NCI-H748 (cell line): ENCODE results near the gene ARTN.

Experiments used
- DNase-seq: peaks from one replicate; lab custom pipeline; 2025; ENCODE audit not compliant: unreplicated experiment; lab: John Stamatoyannopoulos, UW

The ARTN gene

DNA sequence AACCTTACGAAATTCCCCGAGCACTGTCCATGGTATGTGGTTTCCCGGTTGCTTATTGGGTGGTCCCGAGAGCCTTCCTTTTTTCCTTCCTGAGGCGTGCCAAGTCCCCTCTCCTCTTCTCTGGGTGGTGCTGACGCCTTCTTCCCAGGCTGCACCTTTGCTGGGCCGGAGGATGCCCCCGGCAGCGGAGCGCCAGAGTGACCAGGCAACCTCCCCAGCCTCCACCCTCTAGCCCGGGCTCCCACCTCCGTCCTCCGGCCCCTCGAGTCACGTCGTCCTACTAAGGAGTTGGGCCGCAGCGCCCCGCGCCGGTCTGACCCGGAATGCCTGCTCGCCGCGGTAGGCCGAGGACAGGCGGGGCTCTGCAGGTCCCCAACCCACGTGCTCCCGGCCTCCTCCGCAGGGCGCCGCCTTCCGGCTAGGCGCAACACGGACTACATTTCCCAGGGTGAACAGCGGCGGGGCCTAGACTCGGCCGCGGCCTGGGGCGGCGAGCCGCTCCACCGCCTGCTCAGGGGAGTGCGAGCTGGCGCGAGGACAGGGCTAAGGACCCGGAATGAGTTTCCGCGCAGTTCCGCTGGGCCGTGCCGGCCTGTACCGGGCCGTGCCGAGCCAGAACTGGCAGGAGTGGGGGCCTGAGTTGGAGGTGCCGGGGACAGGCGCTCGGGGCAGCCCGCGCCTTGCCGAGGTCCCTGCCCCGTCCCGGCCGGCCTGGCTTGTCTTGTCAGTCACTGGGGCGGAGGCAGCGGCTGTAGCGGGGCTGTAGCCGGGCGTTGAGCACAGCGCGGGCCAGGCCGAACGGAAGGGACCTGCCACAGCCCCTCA is 12.8 kb downstream of the ARTN start, which contains the start of gene IPO13:
TSS of gene IPO13 (plus strand) at position 715 of the 825 bp plus-strand sequence. CDS start 651 bp downstream, outside the sequence.
- peak; percentile 99 for DNase-seq

DNA sequence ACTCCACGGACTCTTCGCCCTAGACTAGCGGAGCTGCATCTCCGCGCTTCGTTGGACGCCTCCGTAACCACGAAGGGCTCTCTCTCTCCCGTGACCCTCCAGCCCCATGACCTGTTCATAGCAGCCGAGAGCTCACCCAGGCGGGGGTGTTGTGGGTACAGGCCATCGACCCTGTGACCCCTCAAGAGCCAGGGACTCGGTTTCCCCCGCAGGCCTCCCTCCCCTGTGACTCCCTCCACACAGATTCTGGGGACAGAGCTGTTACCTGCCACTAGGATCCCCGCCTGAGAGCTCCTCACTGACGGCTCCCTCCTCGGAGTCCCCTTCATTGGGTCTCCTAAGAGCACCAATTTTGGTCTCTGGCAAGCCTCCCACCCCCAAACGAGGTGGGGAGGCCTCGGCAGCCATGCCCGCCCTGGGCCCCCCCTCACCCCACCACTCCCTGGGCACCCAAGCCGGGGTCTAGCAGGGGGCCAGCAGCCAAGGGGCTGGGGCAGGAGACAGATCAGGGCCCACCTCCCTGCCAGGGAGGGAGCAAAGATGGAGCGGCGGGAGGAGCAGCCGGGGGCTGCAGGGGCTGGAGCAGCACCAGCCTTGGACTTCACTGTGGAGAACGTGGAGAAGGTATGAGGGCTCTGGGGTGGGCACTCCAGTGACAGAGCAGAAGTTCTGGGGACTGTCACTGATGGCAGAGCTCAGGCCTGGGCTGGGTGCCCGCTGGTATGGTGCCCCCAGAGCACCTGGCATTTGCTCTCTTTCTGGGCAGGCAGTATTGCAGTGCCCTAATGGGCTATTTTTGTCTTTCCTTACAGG is 13.7 kb downstream of the ARTN start:
- DNase-seq, result peak; percentile 62

DNA sequence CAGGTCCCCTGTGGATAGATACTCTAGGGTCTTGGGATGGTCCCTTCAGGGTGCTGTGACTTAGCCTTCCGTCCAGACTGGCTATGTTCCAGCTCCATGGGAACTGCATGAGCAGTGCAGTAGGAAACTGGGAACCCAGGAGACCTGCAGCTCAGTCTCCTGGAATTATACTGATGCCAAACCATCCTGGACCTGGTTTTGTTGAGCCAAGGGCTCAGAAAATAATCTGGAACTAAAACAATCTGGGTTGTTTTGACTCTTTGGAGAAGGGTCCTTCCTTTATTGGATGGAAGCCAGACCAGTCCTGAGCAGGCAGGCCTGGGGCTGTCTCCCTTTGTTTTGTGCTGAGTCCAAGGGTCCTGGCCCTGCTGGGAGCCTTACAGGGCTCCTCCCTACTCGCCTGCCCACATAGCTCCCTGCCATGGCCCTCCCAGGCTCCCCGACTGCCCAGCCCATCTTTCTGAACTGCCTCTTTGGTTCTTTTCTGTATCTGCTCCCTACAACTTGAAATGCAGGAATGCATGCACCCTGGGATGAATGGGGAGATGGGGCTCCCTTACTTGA is 14.4 kb downstream of the ARTN start:
- no peak for DNase-seq

DNA sequence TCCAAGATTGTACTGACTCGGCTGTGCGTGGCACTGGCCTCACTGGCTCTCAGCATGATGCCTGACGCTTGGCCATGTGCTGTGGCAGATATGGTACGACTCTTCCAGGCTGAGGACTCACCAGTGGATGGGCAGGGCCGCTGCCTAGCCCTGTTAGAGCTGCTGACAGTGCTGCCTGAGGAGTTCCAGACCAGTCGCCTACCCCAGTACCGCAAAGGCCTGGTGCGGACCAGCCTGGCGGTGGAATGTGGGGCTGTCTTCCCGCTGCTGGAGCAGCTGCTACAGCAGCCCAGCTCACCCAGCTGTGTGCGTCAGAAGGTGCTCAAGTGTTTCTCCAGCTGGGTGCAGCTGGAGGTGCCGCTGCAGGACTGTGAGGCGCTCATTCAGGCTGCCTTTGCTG is 16.1 kb downstream of the ARTN start:
- no peak for DNase-seq

DNA sequence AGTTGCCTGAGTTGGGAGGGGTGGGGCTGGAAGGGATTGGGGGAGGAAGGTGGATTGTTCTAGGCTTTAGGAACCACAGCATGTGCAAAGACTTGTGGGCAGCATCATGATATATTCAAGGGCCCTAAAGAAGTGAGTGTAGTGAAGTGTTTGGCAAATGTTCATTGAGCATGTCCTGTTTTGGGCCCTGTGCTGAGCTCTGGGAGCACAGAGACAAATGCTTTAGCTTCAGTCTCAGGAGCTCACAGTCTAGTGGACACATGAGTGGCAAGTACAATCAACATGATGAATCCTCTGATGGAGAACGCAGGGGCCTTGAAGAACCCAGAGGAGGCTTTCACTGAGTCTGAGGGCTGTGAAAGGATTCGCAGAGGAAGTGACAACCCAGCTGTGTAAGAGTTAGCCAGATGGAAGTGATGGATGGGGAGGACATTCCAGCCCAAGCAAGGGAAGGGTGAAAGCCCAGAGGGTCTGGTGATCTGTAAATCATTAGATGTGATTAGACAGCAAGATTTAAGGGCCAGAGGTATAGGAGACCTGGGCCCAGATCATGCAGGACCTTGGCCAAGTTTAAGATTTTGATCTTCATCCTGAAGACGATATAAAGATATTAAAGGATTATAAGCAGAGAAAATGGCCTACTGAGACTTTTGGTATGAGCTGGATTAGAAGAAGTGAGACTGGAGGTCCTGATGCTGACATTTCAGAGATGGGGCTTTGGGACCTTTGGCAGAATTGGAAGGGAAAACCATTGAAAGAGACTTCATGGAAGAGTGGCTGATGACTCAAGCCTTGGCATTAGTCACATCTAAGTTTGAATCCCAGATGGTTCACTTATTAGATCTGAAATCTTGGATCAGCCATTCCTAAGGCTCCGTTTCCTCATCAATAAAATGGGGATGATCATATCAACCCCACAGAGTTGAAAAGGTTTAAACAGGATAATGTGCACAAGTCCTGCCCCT is 17.7 kb downstream of the ARTN start:
- no peak for DNase-seq

DNA sequence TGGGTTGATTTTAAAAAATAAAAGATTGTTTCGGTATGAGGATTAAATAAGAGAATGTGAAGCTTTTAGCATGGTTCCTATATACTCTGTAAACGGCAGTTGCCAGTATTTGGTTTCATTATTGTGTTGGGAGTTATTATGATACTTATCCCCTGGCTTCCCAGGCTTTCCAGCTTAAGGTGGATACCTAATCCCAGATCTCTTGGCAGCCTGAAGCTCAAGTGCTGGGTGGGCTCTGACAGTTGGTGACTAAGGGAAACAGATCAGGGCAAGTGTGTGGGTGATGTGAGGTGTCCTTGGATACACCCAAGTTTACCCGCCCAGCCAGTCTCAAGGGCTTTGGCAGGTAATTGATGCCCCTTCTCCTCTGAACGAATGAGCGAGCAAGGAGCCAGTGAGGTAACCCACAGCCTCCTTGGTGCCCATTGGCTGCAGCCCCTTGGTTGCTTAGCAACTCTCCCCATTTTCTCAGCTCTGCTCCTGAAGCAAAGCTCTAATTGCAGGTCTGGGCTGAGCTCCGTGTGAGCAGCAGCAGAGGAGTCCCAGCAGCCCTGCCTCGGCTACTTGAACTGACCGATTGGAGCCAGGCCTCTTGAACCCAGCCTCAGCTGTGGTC is 19.2 kb downstream of the ARTN start:
- DNase-seq, result peak; percentile 95

DNA sequence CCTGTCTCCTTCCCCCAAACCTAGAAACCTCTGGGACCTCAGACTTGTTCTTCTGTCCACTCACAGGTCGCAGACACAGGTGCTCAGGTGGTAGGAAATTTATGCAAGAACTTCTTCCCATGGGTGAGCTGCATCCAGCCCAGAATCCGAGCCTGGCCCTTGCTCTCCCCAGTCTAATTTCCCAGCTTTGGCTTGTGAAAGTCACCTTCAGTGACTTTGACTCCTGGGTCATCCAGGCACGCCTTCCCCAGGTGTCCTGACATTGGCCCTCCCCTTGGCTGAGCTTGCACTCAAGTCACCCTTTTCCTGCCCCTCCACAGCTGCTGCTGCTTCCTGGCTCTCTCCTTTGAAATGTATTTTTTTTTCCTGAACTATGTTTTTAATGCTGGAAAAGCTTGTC is 19.8 kb downstream of the ARTN start:
- DNase-seq, result no peak

DNA sequence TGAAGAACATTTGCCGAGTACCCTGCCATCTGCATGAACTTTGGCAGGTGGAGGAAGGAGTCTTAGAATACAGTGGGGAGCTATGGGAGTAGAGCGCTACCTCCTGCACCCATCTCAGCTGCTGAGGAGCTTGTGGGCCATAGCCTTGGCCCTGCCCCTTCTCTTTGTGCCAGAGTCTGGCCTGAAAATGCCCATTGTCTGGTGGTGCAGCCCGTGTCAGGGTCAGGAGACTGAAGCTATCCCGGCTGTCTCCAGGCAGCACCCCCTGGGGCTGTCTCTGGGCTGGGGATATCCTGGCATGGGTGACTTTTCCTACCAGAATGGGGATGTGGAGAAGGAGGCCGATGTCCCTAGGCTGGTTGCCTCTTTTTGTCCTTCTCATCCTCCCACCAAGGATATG is 20.4 kb downstream of the ARTN start:
- DNase-seq, result no peak

DNA sequence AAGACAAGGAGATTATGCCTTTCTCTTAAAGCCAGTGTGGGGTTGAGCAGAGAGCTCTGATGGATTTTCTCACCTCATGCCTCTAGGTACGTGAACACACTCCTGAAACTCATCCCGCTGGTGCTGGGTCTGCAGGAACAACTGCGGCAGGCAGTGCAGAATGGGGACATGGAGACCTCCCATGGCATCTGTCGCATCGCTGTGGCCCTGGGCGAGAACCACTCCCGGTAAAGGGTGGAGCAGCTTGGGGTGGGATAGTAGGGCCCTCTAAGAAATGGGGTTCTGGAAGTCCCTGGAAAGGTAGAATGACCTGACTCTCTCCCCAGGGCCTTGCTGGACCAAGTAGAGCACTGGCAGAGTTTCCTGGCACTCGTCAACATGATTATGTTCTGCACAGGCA is 22.6 kb downstream of the ARTN start:
- DNase-seq, result no peak

DNA sequence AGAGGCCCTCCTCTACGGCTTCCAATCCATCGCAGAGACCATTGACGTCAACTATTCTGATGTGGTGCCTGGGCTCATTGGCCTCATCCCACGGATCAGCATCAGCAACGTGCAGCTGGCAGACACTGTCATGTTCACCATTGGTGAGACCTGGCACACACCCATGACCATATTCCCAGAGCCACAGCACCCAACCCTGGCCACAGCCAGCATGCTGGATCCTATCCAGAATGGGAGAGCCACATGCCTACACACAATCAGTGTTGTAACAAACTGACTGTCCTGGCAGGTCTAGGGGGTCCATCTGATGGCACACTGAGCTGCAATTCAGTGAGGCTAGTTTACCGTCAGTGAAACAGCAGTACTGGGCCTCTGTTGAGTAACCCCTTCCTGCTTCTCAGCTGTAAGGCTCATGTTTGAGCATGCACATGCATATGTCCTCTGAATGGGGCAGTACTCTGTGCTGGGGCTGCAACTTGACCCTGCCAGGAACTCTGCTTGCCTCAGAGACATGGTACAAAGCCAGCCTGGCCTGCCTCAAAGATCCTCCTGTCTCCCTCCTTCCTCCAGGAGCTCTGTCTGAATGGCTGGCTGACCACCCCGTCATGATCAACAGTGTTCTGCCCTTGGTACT is 23.9 kb downstream of the ARTN start:
- no peak for DNase-seq

DNA sequence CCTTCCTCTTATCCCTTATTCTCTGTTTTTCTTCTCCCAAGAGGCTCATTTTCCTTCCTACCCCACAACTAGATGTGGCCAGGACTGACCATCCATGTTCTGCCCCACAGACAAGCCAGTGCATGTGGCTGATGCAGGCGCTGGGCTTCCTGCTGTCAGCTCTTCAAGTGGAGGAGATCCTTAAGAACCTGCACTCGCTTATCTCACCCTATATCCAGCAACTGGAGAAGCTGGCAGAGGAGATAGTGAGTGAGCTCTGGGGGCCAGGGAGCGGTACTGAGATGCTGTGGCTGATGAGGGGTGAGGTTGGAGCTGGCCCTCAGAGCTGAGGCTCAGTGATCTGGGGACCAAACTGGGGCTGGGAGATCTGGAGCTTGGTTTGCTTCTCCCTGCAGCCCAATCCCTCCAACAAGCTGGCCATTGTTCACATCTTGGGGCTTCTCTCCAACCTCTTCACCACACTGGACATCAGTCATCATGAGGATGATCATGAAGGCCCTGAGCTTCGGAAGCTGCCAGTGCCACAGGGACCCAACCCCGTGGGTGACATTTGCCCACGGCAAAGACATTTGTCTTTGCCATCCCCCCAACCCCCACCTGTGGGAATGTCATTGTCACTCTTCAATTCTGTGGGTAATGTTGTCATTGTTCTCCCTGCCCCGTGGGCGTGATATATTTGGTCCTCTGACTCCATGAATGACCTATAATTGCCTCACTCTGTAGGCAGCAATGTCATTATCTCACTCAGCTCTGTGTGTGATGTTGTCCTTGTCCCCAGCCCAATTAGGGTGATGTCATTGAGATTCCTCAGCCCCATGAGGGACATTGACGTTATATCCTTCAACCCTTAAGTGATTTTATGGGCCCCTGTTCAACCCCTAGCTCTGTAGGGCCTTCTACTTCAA is 25.0 kb downstream of the ARTN start:
- DNase-seq, result no peak

DNA sequence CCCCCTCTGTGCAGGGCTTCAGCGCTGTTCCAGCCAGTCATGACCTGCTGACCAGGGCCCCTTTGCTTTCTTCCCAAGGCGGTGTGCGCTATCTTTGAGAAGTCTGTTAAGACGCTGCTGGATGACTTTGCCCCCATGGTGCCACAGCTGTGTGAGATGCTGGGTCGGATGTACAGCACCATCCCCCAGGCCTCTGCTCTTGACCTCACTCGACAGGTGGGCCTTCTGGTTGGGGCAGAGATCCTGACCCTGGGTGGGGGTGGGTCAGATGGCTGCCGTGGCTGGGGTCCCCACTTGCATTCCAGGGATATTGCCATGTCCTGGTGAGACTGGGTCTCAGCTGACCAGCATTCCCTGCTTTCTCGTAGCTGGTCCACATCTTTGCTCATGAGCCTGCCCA is 27.2 kb downstream of the ARTN start:
- DNase-seq, result no peak

DNA sequence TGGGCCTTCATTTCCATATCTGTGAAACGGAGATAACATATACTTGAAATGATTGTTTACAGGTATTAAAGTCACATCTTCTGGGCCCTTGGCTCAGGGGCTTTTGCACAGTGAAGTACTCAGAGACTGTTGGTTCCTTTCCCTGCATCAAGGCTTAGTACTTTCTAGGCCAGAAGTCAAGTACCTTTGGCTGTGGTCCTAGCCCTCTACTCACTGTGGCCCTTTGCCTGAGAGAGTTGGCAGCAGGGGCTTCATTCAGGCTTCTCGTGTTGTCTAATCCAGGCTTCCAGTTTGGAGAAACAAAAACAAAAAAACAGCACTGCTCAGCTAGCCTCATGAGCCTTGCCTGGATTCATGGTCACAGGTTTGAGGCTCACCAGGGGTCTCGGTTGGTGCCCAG is 28.1 kb downstream of the ARTN start:
- DNase-seq, result no peak

DNA sequence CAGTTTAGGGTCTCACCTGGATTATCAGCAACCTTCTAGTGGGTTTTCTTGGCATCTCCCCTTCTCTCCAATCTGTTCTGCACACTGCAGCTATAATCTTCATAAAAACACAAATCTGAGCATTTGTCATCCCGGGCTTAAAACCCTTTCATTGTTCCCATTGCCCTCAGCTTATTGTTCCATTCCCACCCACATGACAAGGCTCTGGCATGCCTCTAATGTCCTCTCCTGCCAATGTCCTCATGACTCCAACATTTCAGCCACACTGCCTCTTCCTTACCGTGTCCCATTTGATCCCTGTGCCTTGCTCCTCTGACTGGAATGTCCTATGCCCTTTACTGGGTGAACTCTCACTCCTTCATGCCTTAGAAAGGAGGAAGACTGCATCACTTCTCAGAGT is 28.7 kb downstream of the ARTN start:
- no peak for DNase-seq

DNA sequence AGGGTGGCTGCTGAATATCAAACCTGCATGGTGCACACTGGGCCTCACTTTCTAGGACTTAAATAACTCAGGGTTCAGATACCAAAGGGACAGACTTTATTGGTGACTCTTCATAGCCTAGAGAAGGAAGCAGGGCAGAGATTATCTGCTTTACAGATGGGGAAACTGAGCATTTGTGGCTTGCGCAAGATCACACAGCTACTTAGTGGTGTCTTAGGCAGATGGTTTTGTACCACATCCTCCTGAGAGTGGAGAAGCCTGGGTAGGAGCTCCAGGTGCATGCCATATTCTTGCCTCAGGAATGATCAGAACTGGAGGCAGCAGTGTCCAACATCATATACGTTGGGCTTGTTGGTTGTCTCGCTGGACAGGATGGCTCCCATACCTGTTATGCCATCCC is 29.4 kb downstream of the ARTN start:
- no peak for DNase-seq

DNA sequence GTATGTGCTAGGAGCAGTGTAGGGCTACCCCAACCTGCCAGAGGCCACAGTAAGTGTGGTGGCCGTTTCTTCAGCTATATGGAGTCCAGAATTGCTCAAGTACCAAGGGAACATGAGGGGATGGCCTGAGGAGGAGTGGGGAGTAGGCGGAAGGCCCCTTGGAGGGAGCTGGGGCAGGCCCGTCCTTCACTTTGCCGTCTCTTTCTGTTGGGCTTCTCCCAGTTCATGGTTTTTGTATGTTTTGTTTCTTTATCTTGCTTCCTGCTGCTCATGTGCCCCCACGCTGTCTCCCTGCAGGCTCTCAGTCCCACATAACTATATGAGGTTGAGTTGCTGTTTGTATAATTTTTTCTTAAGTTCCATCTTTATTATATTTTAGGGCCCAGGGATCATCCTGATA is 30.3 kb downstream of the ARTN start:
- no peak for DNase-seq

DNA sequence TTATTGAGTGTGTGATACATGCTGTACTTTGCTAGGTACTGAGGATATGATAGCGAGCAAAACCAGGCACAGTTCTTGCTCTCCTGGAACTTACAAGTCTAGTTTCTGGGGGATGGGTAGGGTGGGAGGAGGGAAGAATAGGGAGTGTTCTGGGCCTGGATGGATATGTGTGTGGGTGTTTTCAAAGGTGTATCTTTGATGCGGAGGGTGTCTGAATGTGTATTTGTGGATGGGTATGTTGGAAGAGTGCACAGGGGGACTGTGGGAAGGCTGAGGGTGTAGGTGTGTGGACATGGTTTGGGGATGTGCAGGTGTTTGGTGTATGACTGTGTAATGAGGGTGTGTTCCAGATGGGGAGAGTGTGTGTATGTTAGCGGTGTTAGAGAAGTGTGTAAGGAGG is 31.7 kb downstream of the ARTN start:
- no peak for DNase-seq

DNA sequence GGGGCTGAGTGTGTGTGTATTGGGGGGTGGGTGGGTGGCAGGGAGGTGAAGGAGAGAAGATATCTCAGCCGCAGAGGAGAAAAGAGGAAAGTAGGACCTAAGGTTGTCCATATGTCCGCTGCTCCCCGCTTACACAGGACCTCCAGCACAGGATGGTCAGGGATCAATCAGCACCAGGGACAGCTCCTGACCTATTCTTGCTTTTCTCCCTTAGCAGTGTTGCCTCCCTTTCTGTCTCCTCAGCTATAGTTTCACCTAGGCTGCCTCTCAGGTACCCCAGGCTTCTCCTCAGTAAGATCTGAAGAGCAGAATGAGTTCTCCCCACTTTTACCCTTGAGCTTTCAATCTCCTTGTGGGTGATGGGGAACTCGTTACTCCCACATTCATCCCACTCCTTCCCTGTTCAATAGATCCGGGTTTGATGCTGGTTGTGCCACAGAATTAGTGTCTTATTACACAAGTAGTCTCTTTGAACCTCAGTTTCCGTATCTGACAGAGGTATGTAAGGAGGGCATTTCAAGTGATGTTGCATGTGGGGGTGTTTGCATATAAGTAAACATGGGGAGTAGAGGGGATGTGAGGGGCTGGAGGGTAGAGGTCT is 34.8 kb downstream of the ARTN start:
- DNase-seq, result no peak

DNA sequence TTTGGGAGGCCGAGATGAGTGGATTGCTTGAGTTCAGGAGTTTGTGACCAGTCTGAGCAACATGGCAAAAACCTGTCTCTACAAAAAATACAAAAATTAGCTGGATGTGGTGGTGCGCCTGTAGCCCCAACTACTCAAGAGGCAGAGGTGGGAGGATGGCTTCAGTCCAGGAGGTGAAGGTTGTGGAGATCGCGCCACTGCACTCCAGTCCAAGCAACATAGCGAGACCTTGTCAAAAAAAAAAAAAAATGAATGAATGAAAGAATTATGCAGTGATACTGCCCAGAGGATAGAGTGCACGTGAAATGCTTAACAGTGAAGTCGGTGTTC is 35.8 kb downstream of the ARTN start:
- DNase-seq, result no peak
